NCI-H1048 (cell line): ENCODE measurements around the gene TNFSF15.
"Not testable (repeated sequence)": the region's sequence is repeated elsewhere in the genome, so short reads cannot be mapped to it uniquely, and the experiment has no call there.

ENCODE experiments used
- DNase-seq: peaks from one replicate; lab custom pipeline; 2025; lab: John Stamatoyannopoulos, UW

Gene TNFSF15

GRCh38 chr9:114746591-114747346, 59.1 kb downstream of the TNFSF15 start:
- no peak for DNase-seq

DNA sequence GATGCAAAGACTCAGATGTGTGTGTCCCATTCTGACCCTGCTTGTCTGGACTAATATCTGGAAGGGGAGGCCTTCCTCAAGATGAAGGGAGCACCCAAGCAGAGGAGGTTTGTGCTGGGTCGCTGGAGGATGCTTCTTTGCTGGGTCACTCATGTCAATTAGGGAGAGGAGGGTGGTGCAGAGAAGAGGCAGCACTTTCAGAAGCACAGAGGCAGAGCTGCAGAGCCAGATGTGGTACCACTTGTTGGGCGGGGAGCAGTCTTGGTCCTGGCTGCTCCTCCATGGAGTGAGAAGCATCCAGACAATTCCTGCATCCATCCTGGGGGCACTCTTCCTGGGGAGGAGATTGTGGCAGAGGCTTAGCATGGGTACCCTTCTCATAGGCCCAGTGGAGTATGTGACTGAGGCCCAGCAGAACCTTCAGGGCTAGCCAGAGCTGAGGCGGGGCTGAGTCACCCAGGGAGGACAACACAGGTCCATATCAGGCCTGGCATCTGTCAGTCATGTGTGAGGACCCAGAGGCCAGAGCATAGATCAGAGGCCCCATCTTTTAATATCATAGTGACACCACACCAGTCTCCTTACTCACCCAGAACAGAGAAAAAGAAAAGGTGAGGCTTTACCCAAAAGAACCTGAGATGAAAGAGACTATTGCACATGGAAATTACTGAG, 59.8 kb downstream of the TNFSF15 start:
- no peak for DNase-seq

- no peak for DNase-seq
Measured at GRCh38 chr9:114745108-114745848, 60.6 kb downstream of the TNFSF15 start.

GRCh38 chr9:114743446-114743845, 62.4 kb downstream of the TNFSF15 start:
- no peak for DNase-seq

DNA sequence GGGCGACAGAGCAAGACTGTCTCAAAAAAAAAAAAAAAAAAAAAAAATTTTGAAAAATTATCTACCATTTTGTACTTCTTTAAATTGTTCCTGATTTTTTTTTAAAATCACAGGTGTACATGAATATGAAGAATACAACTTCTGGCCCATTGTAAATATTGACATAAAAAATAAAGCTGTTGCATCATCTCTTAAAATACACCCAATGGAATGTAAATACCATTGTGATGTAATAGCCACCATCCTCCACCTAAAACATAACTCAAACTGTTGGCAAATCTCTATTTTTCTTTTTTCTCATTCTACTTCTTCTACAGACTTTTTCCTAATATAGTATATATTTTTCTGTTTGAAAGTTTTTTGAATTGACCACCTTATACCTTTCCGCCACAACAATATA, 62.9 kb downstream of the TNFSF15 start:
- no peak for DNase-seq

GRCh38 chr9:114741521-114741920, 64.3 kb downstream of the TNFSF15 start:
- not testable (repeated sequence) for DNase-seq

DNA sequence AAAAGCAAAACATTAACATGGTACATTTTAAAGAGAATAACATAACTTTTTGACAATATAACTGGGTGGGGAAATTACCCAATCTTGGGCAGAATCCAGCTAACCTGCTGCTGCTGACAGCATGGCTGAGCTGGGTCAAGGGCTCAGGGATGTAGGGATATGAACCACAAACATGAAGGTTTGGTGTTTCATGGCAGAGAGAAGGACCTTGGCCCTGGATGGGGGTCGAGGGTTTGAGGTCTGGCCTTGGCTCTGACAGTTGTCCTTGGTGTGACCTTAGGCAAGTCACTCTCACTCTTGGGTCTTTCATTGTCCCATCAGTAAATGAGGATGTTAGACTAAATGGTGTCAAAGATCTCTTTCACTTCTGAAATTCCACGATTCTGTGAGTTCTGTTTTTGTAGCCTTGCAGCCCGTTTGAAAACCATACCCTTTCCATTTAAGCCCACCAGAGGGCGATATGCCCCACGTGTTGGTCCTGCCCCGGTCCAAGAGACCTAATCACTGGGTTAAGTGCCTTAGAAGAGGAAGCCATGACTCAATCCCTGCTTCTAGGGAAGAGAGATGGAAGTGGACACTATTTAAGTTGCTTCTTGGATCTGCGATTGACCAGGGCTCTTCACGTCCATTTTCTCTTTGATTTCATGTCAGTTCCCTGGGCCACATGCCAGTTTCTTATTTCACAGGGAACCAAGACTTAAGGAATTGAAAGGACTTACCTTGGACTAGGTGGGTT, 67.1 kb downstream of the TNFSF15 start:
- peak; percentile 5 for DNase-seq

- no peak for DNase-seq
Measured at GRCh38 chr9:114737847-114738246, 68.0 kb downstream of the TNFSF15 start.

DNA sequence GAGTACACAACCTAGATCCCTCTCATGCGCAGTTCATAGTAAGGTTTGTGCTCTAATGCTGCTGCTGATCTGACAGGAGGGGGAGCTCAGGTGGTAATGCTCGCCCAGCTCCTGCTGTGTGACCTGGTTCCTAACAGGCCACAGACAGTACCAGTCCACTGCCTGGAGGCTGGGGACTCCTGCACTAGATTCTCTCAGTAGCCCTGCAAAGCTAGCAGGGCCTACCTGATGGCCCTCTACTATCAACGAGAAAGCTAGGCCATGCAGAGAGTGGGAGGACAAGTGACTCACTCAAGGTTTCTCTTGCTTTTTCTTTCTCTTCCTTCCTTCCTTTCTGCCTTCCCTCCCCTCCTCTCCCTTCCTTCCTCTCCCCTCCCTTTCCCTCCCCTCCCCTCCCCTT, 68.7 kb downstream of the TNFSF15 start:
- DNase-seq: no peak

GRCh38 chr9:114735704-114736103, 70.1 kb downstream of the TNFSF15 start:
- no peak for DNase-seq

DNA sequence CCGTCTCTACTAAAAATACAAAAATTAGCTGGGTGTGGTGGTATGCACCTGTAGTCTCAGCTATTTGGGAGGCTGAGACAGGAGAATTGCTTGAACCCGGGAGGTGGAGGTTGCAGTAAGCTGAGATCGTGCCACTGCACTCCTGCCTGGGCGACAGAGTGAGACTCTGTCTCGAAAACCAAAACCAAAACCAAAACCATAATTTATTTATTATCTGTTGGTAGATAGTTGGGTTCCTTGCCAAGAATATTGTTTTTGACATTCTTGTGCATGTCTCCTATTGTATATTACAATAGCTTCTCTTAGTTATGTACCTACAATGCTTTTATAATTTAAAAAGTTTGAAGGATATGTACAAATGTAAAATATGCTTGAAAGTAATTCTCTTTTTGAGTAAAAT, 70.7 kb downstream of the TNFSF15 start:
- not testable (repeated sequence) for DNase-seq
